HG02943 (cell line): ENCODE data around the gene ACAA2.

Experiments used
- ATAC-seq: cut with Tn5 transposase; IDR thresholded peaks from one replicate; pipeline ENCODE4 v1.9.1; 2021; ENCODE audit warnings: mild to moderate bottlenecking, low read depth, moderate library complexity; ENCODE audit not compliant: unreplicated experiment

ACAA2 gene, protein sequence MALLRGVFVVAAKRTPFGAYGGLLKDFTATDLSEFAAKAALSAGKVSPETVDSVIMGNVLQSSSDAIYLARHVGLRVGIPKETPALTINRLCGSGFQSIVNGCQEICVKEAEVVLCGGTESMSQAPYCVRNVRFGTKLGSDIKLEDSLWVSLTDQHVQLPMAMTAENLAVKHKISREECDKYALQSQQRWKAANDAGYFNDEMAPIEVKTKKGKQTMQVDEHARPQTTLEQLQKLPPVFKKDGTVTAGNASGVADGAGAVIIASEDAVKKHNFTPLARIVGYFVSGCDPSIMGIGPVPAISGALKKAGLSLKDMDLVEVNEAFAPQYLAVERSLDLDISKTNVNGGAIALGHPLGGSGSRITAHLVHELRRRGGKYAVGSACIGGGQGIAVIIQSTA

DNA sequence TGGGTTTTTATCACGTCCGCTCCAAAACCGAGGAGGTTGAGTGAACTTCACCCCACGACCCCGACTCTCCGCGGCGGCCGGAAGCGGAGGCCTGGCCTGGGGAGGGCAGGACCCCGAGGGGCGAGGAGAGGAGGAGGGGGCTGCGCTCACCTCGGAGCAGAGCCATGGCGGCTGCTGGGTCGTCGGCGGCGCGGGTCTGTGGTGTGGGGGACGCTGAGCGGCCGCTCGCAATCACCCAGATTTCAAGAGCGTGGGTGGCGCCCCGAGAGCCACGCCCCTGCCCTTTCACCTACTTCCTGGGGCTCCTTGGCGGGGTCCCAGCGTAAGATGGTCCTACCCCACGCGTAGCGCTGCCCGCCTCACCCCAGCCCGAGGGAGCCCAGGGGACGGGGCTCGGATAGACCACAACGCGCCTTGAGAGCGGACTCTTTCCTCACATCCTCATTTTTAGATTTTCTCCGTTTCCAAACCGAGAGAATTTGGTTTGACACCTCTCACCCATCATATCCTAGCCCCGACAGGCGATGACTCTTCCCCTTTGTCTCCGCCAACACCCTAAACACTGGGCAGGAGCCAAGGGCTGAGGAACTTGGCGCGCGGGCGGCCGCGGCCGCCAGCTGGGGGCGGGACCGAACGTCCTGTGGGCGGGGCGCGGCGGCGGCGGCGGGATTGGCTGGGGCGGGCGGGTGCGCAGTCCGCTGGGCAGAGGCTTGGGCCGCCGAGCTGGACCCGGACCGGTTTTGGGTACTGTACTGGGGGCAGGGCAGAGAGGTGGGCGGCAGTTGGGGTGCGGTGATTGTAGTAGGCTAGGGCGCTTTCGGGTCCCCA, at the start of gene ACAA2:
TSS of gene ACAA2 (minus strand) at position 215 of the 828 bp plus-strand sequence. CDS start at position 166, 49 bp downstream.
- ATAC-seq = peak; percentile 81

DNA sequence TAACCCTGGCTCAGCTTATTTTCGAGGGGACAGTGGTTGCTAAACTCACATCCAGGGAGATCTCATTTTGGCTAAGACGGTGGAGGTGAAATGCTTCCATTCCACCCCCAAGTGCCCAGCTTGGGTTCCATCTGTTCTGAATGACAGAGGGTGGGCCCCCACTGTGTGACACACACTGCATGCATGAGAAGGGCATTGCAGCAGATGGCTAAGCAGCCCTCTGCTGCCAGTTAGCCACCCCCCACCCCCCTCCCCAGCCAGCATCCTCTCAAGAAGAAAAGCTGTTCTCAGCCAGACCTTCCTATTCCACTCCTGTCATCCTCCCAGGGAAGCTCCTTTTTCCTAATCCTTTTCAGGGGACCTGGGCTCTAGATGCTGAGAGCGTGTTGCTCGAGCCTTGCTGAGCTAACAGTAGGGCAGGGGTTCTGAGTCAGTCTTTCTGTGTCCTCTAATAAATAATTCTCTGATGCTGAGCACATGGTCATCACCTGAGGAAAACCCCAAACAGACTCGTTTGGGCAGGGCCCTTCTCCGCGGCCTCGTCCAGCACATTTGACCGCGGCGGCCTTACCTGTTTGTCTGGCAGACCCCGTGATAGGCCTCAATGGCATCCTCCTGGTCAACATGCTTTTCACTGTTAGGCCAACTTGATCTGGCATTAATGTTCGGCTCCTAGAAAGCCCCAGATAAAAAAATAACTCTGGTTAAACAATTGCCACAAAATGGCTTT, 49.5 kb upstream of the ACAA2 start:
- no peak for ATAC-seq

DNA sequence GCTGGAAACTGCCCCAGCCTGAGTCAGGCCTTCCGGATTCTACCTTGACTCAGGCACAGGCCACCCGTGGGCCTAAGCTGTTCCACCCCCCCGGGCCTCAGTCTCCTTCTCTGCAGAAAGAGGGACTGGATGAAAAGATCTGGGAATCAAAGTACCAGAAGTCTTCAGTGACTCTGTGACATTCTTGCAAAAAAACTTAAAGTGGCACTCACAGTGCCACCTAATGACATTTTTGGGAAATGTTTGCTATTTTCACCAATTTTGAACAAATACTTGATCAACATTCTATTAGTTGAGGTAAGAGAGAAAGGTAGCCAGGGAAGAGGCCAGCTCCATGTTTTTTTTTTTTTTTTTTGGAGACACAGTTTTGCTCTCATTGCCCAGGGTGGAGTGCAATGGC, 48.3 kb upstream of the ACAA2 start:
- ATAC-seq = no peak

GRCh38 chr18:49859725-49860124, 46.4 kb upstream of the ACAA2 start:
- ATAC-seq = no peak

GRCh38 chr18:49859021-49859359, 45.7 kb upstream of the ACAA2 start:
- ATAC-seq = no peak

GRCh38 chr18:49858309-49859020, 45.1 kb upstream of the ACAA2 start:
- ATAC-seq = no peak

GRCh38 chr18:49857708-49858107, 44.4 kb upstream of the ACAA2 start:
- no peak for ATAC-seq

DNA sequence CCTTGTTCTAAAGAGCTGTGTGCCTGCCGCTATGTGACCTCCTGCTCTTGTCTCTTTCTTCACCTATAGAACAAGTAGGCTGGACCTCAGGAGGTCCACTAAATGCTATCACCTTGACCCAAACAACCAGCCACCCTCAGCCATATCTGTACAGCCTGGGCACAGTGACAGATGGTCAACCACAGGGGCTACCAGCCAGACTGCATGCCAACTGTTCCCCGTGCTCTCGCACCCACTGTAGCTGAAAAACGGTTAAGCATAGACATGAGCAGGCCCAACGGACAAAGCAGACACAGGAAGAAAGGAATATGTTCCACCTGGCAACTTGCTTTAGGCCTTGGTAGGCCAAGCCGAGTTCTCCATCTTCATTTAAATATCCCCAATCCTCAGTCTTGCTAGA, 43.2 kb upstream of the ACAA2 start:
- no peak for ATAC-seq

DNA sequence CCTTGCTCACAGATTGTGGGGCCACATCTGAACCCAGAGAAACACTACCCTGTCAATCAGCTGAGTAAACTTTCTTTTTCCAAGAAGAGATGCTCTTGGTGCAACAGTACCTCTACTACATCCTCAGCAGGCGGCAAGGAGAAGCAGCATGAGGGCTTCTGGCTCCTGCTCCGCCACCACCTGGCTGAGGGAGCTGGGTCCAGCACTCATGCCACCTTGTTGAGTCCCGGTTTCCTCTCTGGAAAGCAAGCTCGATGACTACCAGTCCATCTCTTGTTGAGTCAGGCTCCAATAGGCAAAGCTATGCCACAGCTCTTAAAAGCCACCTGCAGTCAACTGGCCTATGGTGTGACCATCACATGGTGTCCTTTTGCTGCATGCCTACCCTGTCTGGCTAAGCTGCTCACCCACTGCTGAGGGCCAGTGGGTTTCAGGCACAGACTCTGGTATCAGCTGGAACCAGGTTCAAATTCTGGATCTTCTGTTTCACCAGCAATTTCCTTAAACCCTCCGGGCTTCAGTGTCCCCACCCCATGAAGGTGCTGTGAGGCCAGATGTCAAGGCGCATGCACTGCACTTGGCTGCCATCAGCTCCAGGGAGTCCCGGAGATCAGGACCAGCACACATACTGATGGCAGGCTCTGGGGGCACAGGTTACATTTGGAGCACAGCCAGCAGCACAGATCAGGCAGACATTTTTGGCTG, 42.5 kb upstream of the ACAA2 start:
- ATAC-seq = no peak

DNA sequence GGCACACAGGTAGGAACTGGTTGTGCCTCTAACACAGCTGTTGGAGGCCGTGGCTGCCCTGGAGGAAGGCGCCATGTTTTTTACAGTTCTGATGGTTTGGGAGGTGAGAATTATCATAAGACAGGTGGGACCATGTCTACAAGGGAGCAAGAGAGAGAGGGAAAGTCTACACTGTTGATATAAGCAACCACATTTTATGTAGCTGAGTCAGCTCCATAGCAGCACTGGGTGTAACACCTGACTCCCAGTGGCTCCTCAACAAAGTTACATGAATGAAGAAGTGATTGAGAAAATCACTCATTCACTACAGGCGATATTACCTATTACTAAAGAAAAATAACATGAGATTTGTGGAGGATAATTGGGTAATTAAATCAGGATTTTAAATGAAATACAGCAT, 41.3 kb upstream of the ACAA2 start:
- no peak for ATAC-seq

GRCh38 chr18:49853436-49853835, 40.1 kb upstream of the ACAA2 start:
- ATAC-seq = no peak

DNA sequence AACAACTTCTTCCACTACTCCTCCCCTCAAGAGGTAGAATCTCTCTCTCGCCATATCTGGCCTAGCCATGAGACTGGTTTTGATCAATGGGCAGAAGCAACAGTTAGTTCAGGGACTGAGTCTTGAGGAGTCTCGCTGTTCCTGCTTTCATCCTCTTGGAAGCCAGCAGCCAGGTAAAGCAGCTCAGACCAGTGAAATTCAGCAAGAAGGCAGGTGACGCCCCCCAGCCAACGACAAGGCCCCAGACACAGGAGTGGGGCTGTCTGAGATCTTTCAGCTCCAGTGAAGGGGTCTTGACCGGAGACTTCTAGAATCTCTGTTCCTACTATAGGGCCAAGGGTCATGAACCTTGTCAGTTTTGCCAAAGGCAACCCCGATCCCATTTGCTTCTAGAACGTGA, 39.7 kb upstream of the ACAA2 start:
- no peak for ATAC-seq

DNA sequence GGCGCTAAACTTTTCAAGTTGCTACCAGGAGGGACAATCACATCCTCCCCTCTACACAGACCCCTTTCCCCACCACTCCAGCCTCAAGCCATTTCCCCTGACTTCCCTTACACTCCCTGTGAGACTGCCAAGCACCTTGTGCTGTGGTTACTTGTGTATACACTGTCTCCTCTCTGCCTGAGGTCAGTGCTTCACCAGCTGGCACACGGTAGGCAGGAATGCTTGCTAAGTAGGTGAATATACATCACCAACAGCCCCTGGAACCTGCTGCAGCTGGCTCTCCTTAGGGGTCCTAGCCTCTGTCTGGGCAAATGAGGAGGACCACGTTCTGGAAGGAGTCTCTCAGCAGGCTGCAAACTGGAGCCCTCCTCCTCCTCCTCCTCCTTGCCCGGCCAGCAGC, 38.3 kb upstream of the ACAA2 start:
- ATAC-seq = no peak

GRCh38 chr18:49850636-49851035, 37.3 kb upstream of the ACAA2 start:
- ATAC-seq = no peak

DNA sequence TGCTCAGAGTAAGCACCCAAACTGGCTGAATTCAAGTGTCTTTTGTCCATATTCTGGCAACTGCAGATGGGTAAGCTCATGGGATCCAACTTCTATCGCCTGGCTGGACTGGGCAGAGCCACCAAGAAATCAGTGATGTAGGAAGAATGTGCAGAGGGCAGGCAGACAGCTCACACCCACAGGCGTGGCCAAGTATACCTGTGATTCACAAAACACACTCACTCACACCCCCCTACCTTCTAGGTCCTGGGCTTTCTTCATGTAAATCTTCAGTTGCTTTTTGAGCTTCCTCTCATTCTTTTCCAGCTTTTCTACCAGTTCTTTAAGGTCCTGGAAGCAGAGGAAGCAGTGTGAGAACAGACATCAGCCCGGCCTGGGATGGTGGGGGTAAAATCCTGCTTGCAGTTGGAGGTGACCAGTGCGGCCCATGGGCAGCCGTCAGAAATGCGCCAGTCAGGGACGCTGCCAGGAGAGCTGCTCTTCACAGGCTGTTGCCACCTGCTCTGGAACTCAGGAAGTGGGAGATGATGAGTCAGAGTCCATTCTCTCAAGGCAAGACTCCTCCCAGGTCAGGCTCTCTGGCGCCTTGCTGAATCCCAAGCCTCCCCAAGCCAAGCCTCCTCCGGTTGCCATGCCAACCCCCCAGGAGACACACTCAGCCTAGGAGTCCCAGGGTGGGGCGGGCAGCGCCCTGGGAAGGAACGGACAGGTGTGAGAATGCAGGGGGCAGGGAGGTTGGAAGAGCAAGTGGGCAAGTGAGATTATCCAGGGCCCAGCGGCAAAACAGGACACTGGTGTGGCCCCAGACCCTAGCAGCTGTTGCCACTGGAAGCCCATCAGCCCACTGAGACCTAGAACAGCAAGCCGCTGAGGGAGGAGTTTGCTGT, 36.2 kb upstream of the ACAA2 start:
- ATAC-seq = no peak

DNA sequence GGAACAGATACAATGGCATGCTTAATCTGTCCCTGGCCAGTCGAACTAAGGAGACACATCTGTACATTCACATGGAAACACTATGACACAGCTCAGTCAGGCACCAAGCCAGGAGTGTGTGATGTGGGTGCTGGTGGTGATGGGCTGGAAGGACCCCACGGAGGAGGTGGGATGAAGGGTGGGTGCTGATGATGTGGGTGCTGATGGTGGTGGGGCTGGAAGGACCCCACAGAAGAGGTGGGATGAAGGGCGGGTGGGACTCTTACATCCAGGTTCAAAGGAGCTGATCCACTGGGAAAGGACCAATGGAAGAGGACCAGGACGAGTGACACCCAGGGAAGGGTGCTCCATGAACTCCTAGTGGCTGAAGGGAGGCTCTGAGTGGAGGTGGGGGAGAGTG, 34.8 kb upstream of the ACAA2 start:
- no peak for ATAC-seq

GRCh38 chr18:49847524-49847923, 34.2 kb upstream of the ACAA2 start:
- ATAC-seq = no peak

DNA sequence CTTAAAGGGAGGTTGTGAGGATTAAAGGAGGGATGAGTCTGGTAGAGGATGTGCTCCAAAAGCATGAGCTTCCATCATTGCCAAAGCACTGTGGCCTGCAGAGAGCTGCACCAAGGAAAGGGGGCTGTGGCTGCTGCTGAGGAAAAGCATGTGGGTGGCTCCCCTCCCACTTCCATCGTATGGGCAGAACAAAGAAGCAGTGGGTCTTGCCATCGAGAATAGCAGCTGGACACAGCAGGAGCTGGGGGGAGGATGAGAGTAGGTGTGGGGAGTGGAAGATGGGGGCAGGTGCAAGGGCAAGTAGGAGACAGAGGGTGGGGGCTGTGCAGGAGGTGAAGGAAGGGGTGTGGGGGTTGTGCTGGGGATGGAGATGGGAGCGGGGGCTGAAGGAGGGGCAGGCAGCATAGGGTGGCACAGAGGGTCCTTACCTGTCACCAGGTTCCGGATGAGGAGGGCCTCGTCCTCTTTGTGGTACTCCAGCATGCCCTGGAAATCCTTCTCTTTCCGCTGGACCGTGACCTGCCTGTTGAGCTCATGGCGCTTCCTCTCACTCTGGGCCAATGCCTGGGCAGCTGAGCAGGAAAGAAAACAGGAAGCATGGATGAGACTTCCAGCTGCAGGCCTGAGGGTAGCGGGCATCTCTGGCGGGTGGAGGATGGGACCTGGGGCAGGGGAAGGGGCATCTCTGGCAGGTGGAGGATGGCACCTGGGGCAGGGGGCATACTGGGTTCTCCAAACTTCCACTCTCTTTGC, 33.6 kb upstream of the ACAA2 start:
- no peak for ATAC-seq

GRCh38 chr18:49846361-49846662, 33.0 kb upstream of the ACAA2 start:
- no peak for ATAC-seq
